ENCODE data around the gene BRIP1.
"Not testable (repeated sequence)": the region's sequence is repeated elsewhere in the genome, so short reads cannot be mapped to it uniquely, and the experiment has no call there.

The BRIP1 gene

DNA sequence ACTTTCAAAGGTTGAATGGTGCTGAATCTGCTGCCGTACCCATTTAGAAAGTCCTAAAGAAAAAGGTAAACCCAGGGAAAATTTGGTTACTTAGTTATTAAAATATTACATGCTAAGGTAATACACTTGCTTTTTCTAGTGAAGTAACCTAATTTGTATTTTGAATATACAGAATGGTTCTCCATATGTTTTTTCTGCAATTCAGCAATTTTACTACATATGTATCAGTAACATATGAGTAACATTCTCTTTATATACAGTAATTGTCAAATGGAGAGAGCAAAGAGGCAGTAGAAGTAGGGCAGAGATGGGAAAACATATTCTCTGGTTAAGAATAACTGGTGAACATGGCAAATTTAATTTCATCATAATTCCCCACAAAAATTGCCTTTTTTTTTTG, 177.2 kb downstream of the BRIP1 start:
- no peak for DNase-seq

DNA sequence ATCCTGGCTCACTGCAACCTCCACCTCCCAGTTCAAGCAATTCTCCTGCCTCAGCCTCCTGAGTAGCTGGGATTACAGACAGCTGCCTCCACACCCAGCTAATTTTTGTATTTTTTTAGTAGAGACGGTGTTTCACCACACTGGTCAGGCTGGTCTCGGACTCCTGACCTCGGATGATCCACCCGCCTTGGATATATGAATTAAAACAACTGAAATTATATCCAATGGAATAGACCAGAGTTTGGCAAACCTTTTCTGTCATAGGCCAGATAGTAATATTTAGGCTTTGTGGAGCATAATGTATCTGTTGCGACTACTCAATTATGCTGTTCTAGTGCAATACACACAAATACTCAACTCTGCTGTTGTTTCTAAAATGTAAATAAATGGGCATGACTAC, 178.5 kb downstream of the BRIP1 start:
- no peak for DNase-seq

DNA sequence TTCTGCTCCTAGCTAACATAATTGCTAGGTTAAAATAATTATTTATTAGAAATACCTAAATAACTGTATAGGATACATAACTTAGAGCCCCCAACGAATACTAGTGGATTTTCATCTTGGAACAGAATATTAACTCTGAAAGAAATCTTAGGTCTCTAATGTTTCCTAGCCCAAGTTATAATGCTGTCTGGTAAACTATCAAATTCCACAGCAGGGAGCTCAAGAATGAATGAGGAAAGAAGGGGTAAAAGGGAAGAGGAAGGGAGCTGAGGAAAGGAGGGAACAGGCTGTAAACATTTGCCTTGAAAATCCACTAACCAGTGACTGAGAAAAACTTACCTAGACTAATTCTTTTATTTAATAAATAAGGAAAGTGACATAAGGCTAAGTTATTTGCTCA, 179.2 kb downstream of the BRIP1 start:
- no peak for DNase-seq

DNA sequence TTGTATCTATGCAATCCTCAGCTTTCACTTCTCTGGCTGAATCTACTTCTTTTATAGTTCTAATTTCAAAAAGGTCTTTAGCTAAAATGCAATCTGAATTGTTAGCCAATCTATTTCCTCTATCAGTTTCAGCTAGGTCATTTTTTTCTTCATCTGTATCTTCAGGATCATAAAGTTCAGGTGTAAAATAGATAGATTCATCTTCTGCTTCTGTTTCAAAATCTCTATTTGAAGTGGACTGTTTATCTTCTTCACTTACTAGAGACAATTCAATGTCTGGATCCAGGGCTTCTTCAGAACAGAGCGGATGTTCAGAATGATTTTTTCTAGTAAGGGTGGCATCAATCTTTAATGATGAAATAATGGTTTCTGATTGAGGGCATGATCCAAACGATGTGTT, 179.9 kb downstream of the BRIP1 start:
- no peak for DNase-seq

DNA sequence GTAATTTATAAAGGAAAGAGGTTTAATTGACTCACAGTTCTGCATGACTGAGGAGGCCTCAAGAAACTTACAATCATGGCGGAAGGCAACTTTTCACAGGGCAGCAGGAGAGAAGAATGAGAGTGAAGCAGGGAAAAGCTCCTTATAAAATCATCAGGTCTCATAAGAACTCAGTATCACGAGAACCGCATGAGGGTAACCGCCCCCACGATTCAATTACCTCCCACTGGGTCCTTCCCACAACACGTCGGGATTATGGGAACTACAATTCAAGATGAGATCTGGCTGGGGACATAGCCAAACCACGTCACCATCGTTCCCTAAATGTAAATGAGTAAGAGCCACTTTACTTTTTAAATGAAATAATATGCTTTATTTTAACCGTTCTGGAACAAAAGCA, 182.4 kb downstream of the BRIP1 start:
- no peak for DNase-seq

DNA sequence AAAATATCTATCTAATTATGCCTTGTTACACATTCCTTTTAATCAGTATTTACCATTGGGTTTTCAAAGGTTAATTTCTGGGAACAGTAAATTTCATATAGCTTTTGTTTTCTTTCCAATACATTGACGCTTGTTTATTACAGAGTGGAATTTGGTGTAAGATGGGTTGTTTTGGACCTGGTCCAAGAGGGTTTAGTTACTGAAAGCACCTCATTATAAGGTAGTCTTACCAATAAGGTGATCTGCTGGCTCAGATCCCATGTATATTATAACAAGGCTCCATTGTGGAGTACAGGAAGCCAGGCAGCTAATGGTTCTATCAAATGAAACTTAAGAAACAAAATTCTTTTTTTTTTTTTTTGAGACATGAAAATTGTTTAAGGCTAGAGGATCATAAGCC, 185.0 kb downstream of the BRIP1 start:
- no peak for DNase-seq

DNA sequence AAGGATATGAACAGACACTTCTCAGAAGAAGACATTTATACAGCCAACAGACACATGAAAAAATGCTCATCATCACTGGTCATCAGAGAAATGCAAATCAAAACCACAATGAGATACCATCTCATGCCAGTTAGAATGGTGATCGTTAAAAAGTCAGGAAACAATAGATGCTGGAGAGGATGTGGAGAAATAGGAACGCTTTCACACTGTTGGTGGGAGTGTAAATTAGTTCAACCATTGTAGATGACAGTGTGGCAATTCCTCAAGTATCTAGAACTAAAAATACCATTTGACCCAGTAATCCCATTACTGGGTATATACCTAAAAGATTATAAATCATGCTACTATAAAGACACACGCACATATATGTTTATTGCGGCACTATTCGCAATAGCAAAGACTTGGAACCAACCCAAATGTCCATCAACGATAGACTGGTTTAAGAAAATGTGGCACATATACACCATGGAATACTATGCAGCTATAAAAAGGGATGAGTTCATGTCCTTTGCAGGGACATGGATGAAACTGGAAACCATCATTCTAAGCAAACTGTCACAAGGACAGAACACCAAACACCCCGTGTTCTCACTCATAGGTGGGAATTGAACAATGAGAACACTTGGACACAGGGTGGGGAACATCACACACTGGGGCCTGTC, 186.0 kb downstream of the BRIP1 start:
- DNase-seq = not testable (repeated sequence)

DNA sequence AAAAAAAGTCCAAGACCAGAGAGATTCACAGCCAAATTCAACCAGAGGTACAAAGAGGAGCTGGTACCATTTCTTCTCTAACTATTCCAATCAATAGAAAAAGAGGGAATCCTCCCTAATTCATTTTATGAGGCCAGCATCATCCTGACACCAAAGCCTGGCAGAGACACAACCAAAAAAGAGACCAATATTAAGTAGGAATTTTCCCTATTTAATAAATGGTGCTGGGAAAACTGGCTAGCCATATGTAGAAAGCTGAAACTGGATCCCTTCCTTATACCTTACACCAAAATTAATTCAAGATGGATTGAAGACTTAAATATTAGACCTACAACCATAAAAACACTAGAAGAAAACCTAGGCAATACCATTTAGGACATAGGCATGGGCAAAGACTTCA, 186.8 kb downstream of the BRIP1 start:
- DNase-seq = not testable (repeated sequence)

DNA sequence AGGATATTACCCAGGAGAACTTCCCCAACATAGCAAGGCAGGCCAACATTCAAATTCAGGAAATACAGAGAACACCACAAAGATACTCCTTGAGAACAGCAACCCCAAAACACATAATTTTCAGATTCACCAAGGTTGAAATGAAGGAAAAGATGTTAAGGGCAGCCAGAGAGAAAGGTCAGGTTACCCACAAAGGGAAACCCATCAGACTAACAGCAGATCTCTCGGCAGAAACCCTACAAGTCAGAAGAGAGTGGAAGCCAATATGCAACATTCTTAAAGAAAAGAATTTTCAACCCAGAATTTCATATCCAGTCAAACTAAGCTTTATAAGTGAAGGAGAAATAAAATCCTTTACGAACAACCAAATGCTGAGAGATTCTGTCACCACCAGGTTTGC, 188.7 kb downstream of the BRIP1 start:
- DNase-seq = not testable (repeated sequence)

DNA sequence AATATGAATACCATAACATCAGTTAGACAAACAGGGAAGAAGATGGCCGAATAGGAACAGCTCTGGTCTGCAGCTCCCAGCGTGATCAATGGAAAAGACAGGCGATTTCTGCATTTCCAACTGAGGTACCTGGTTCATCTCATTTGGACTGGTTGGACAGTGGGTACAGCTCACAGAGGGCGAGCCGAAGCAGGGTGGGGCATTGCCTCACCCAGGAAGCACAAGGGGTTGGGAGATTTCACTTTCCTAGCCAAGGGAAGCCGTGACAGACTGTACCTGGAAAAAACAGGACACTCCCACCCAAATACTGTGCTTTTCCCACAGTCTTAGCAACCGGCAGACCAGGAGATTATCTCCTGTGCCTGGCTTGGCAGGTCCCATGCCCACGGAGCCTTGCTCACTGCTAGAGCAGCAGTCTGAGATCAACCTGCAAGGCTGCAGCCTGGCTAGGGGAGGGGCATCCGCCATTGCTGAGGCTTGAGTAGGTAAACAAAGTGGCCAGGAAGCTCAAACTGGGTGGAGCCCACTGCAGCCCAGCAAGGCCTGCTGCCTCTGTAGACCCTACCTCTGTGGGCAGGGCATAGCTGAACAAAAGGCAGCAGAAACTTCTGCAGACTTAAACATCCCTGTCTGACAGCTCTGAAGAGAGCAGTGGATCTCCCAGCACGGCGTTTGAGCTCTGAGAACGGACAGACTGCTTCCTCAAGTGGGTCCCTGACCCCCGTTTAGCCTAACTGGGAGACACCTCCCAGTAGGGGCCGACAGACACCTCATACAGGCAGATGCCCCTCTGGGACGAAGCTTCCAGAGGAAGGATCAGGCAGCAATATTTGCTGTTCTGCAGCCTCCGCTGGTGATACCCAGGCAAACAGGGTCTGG, 190.1 kb downstream of the BRIP1 start:
- DNase-seq = not testable (repeated sequence)

DNA sequence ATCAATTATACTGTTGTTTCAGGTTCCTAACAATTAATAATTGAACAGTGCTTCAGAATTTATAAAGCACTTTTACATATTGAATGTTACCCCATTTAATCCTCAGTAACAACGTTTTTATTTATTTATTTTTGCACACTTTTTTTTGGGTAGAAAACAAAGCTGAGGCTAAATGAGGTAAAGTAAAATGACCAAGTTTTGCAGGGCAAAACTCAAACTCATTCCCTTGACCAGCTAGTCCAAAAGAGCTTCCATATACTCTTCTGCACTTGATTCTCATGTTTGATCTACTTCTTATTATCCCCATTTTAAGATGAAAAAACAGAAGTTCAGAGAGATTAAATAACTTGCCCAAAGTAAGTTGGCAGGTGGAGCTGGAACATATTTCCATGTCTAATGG, 191.2 kb downstream of the BRIP1 start:
- no peak for DNase-seq

DNA sequence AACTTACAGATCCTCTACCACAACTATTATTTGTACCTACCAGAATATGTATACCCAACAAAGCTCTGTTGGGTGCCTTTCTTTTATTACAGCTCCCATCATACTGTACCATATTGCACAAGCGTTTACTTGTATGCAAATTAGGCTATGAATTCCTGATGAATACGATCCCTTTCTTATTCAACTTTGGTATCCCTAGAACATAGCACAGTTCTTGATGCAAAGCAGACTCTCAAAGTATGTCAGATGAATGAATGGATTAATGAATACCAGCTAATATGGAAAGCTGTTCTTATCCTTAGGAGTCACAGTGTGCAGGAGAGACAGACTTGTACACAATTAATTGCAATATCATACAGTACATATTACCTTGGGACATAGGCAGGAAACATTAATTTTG, 192.6 kb downstream of the BRIP1 start:
- no peak for DNase-seq

DNA sequence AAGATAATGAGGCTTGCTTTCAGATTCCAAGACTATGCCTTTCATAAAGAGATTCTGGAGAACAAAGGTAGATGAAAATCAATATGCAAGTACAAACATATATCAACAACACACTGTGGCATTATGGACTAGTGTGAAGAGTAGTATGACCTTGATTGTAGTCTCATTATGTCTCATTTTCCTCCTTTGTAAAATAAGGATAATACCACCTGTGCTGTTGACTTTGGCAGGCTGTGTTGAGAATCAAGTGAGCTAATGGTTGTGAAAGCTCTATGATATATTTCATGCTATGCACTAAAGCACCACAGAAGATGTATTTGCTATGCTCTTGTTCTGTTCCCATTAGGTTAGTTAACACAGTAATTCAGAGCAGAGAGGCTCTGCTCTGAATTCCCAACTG, 193.8 kb downstream of the BRIP1 start:
- no peak for DNase-seq

DNA sequence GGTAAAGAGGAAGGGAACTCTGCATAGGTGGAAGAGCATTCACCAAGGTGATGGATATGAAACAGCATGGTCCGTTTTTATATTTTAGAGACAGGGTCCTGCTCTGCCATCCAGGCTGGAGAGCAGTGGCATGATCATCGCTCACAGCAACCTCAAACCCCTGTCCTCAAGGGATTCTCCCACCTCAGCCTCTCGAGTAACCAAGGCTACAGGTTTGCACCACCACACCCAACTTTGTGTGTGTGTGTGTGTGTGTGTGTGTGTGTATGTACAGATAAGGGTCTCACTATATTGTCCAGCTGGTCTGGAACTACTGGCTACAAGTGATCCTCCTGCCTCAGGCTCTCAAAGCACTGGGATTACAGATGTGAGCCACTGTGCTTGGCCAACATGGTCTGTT, 194.8 kb downstream of the BRIP1 start:
- no peak for DNase-seq

DNA sequence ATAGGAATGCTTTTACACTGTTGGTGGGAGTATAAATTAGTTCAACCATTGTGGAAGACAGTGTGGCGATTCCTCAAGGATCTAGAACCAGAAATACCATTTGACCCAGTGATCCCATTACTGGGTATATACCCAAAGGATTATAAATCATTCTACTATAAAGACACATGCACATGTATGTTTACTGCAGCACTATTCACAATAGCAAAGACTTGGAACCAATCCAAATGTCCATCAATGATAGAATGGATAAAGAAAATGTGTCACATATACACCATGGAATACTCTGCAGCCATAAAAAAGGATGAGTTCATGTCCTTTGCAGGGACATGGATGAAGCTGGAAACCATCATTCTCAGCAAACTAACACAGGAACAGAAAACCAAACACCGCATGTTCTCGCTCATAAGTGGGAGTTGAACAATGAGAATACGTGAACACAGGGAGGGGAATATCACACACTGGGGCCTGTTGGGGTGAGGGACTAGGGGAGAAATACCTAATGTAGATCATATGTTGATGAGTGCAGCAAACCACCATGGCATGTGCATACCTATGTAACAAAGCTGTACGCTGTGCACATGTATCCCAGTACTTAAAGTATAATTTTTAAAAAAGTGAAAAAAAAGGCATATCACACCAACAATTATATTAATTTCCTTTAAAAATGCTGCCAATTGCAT, 196.8 kb downstream of the BRIP1 start:
- DNase-seq = not testable (repeated sequence)

DNA sequence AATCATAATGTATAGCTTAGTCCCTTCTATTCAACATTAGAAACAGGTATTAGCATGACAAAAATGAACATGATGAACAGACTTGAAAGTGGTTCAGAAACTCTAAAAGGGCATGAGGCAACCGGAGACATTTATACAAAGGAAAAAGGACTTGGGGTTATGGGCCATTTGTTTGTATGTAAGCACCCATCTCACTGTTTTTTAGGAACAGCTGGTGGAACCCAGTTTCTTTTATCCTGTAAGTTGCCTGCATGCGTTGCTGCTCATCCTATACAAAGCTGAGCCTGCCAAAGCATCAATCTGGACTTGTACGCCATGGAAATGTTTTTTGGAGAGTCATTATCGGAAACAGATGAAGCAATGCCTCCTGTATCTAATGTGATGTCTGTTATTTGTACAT, 200.0 kb downstream of the BRIP1 start:
- DNase-seq = no peak

DNA sequence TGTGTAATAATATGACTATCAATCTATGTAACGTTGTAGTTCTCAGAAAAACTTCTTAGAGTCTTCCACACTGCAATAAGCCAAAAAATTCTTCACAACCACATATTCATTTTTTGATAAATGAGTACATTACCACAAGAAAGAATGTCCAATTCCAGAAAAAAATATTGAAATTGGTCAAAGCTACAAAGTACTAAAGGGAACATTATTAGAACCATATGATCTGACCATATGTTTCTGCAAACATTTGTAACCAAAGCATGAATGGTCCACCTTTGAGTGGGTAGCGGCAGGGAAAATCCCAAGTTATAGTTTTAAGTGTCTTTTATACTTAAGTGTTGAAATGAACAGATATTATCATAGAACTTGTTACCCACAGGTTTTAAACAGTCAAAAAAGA, 200.6 kb downstream of the BRIP1 start:
- no peak for DNase-seq

DNA sequence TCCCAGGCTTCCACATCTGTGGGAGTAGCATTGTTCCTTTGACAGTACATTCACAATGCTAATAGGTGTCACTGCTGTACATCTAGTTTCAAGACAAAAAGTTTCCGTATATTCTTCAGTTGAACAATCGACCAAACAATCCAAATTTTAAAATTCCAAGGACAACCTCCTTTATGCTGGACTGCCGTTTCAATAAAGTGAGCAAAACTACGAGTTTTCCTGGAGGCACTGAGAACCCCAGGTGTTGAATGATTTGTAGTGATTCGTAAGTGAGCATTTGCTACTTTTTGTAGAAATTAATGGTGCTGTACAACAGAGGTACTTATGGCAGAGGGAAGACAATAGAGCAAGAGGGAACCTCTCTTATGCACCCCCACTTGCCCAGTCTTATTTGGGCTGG, 201.1 kb downstream of the BRIP1 start:
- DNase-seq = no peak

DNA sequence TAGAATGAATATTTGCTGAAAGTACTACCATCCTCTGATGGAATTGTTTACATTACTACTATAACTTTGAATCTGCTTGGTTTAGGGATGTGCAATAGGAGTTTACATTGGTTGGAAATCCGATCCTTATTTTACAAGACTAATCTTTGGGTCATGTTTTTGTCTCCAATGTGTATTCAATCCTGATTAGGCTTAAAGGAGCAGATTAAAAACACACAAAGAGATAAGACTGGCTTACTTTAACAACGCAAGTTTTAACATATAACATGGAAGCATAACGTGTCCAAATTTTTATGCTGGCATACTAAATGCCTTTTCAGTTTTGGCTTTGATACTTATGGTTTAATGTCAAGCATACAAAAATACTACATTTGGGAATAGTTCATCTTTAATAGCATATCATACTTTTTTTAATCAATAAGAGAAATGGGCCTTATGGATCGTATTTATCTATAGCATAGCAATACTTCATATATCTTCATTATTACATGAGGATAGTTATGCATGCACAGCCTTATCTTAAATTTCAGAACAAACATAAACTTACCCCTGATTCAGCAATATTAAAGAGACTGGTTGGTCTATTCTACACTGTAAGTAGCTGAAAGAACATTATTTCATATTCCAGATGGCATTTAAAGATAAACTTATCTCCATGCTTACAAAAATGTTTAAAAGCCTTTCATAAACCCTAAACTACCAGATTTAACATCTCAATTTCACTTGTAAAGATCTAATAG, 202.4 kb downstream of the BRIP1 start:
- DNase-seq = no peak

DNA sequence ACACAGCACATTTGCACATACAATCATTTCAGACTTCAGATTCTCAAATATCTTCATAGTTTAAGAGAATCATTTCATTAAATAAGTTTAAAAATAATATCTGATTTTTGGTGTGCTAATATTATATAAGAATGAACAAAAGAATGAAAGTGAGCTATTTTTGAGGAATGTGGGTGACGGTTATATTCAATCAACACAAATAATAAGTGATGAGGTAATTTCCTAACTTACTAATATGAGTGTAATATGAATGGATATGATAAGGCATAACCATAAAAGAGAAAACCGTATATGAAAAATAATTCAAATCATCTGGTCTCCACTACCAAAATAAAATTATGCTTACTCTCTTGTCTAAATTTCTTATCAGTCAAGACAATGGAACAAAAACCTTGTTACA, 203.9 kb downstream of the BRIP1 start:
- DNase-seq = no peak

DNA sequence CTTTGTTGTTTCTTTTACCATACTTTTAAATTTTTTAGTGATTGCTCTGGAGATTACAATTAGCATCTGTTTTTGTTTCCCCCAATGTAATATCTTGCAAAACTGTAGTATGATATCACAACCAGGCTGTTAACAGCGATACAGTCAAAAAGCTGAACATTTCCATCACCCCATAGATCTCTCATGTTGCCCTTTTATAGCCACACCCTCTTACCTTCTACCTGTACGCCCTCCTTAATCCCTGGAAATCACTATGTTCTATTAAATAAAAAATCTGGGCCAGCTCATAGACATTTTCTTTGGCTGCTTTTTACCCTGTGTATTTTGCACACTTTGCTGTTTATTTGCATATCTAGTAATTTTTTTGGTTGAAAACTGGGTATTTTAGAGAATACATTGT, 205.1 kb downstream of the BRIP1 start:
- no peak for DNase-seq

DNA sequence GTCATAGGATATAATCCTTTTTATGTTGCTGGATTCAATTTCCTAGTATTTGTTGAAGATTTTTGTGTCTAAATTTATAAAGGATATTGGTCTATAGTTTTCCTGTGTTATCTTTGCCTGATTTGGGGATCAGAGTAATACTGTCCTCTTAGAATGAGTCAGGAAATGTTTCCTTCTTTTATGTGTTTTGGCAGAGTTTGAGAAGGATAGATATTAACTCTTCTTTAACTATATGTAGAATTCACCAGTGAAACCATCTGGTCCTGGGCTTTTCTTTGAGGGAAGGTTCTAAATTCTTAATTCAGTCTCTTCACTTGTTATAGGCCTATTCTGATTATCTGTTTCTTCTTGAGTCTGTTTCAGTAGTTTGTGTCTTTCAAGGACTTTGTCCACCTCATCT, 206.0 kb downstream of the BRIP1 start:
- DNase-seq = no peak

DNA sequence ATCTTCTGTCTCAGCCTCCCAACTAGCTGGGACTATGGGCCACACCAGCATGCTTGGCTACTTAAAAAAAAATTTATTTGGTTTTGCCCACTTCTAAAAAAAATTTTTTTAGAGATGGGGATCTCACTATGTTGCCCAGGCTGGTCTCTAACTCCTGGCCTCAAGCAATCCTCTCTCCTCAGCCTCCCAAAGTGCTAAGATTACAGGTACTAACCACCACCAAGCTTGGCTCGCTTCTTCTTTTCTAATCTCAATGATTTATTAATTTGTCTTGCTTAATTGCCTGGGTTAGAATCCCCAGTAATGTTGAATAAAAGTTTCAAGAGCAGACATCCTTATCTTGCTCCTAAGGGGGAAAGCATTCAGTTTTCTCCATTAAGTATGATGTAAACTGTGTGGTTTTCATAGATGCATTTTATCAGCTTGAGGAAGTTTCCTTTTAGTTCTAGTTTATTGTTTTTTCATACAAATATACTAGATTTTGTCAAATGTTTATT, 206.6 kb downstream of the BRIP1 start:
- DNase-seq = no peak

Data from NCI-H1694 treated with DMSO at 0.1 percent for 48 hours (cell line).